Stimulated activated naive CD8-positive, alpha-beta T cell treated with anti-CD3 and anti-CD28 coated beads, Interleukin-15, Interleukin-2, amounts not matched to agents 100 U/mL and 50 U/mL, for 24 hours (primary cell): ENCODE results near the gene SLC10A7.

Experiments
- ATAC-seq: fragments of 150-1000 bp; cut with Tn5 transposase; one replicate; pipeline ENCODE4 v1.10.0; 2021
- DNase-seq: peaks from one replicate; pipeline ENCODE4 v3.0.0; 2021

SLC10A7 gene, protein sequence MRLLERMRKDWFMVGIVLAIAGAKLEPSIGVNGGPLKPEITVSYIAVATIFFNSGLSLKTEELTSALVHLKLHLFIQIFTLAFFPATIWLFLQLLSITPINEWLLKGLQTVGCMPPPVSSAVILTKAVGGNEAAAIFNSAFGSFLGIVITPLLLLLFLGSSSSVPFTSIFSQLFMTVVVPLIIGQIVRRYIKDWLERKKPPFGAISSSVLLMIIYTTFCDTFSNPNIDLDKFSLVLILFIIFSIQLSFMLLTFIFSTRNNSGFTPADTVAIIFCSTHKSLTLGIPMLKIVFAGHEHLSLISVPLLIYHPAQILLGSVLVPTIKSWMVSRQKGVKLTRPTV

DNA sequence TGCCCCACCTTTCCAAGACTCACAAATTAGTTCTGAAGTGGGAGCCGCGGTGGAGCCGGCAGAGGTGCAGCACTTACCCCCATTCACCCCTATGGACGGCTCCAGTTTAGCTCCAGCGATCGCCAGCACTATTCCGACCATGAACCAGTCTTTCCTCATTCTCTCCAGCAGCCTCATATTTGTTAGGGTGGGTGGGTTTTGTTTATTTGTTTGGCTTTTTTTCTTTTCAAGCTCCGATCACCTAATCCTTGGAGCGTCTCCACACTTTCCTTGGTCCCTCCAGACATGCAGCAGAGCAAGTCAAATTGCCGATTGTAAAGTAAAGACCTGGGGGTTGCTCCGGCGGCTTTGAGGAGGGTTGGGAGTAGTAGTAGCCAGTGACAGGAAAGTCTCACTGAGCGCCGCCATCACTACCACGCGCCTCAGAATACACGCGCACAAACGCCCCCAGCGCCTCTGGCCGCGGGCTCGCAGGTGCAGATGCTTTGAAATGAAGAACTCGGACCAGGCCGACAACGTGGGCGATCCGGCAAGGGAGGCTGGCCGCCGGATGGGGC lies at the start of gene SLC10A7:
SLC10A7 (minus strand) TSS at position 400 of the 557 bp plus-strand sequence; CDS start at position 177, 223 bp downstream.
- ATAC-seq, result peak; percentile 83

DNA sequence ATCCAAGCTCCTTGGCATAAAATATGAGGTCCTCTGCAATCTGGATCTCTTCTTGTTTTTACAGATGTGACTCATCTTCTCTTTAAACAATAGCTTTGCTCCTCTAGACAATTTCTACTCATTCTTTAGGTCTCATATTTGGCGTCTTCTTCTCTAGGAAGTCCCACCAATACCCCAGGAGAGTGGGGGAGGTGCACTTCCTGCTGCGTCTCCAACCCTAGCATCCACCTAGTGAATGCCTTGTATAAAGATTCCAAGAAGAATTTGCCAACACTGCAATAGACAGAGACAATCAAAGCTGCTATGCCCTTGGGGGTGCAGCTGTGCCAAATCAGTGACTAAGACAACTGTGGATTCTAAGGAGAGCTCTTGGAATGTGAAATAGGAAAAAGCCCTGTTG lies 45.7 kb upstream of the SLC10A7 start:
- ATAC-seq, result no peak
- DNase-seq, result no peak

More for the DNA sequence above, at the start of gene SLC10A7:
- peak; percentile 76 for DNase-seq

DNA sequence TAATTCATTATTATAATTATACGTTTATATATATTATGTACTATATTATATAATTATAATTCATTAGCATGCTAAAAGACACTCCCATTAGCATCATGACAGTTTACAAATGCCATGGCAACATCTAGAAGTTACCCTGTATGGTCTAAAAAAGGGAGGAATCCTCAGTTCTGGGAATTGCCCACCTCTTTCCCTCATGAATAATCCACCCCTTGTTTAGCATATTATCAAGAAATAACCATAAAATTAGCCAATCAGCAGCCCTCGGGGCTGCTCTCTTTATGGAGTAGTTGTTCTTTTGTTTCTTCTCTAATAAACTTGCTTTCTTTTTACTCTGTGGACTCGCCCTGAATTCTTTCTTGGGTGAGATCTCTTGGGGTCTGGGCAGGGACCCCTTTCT lies 42.8 kb upstream of the SLC10A7 start:
- DNase-seq (no peak), ATAC-seq (no peak)

DNA sequence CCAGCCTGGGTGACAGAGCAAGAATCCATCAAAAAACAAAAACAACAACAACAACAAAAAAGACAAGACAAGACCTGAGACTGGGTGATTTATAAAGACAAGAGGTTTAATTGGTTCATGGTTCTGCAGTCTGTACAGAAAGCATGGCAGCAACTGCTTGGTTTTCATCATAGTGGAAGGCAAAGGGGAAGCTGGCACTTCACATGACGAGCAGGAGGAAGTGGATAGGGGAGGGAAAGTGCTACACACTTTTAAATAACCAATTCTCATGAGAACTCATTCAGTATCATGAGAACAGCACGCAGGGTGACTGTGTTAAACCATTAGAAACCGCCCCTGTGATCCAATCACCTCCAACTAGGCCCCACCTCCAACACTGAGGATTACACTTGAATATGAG lies 28.4 kb upstream of the SLC10A7 start:
- DNase-seq (no peak), ATAC-seq (no peak)

DNA sequence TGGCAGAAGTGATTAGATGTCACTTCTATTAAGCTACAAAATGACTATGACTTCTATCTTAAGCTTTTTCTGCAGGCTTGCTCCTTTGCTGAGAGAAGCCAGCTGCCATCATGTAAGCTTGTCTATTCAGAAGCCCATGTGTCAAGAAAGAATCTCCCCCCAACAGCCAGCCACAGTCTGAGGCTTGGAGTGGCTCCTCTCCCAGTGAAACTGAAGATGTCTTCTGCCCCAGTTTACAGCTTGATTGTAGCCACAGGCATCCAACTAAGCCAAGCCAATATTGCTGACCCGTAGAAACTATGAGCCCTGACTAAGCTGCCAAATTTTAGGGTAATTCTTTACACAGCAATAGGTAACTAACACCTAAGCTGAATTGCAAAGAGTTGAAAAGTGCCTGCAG lies 26.7 kb upstream of the SLC10A7 start:
- DNase-seq (no peak), ATAC-seq (no peak)

DNA sequence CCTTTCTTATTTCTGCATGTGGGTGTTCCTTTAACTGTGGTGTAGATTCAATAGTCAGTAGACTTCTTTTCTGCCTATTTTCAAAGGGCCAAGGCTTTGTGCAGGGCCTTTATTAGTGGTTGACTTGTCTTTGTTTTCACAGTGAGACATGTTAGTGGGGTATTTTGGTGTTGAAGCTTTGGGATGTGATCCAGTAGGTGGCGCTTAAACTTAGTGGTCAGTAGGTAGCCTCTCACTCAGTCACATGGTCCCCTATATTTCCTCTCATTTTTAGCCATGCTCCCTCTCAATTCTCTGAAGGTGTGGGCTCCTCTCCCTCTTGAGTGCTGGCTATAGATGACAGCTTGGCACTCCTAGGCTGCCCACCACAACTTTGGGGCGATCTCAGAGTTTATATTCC lies 23.4 kb upstream of the SLC10A7 start:
- DNase-seq (no peak), ATAC-seq (no peak)

DNA sequence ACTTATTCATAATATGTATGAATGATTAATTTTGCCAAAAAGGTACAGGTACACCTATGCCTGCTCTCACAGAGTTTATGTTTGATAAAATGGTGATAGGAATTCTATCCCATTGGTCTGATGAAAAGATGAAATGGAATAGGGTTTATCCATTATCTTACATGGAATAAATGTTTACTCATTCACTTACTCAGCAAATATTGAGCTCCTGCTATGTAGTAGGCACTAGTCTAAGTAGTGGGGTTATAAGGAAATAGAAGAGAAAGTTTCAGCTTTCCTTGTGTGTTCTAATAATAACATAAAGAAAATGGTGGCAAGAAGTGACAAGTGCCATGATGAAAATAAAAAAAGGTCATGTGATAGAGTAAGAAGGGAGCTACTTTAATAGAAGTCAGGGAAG lies 12.4 kb upstream of the SLC10A7 start:
- ATAC-seq, result no peak
- no peak for DNase-seq

DNA sequence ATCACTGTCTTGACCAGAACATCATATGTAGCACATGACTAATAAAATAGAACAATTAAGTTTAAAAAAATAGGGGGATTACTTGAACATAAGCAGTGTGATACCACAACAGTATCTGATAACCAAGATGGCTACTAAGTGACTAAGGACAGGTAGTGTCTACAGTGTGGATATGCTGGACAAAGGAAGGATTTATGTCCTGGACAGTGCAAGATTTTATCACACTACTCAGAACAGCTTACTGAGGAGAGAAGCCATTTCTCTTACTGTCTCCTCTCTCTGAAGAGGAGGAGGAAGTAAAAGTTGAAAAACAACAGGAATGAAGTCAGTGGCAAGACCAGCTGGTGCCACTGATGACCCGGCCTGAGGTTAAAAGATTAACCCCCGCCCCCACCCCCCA lies 4.0 kb upstream of the SLC10A7 start:
- DNase-seq (no peak), ATAC-seq (no peak)

DNA sequence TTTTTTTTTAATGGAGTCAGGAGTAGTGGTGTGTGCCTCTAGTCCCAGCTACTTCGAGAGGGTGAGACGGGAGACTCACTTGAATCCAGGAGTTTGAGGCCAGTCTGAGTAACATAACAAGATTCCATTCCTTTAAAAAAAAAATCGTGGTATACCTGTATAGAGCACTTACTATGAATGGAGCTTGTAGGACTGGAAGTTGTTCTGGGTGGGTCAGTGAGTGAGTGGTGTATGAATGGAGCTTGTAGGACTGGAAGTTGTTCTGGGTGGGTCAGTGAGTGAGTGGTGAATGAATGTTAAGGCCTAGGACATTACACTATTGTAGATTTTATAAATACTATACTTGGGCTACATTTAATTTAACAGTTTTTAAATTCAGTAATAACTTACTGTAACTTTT lies 2.9 kb upstream of the SLC10A7 start:
- ATAC-seq (no peak), DNase-seq (no peak)

DNA sequence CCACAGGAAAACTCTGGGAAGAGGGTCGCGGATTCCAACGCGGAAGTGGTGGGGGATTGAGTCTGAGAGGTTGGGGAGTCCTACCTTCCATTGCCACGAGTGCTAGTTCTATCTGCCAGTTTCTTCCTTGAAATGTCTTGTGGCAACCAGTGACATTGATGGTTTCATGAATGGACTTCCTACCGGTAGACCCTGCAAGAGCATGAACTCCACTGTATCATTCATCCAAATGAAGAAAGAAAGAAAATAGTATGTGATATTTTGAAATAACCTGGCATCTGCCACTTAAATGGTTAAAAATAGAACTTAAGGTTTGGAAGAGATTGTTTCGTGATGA lies 1.1 kb upstream of the SLC10A7 start:
- DNase-seq (no peak), ATAC-seq (no peak)

DNA sequence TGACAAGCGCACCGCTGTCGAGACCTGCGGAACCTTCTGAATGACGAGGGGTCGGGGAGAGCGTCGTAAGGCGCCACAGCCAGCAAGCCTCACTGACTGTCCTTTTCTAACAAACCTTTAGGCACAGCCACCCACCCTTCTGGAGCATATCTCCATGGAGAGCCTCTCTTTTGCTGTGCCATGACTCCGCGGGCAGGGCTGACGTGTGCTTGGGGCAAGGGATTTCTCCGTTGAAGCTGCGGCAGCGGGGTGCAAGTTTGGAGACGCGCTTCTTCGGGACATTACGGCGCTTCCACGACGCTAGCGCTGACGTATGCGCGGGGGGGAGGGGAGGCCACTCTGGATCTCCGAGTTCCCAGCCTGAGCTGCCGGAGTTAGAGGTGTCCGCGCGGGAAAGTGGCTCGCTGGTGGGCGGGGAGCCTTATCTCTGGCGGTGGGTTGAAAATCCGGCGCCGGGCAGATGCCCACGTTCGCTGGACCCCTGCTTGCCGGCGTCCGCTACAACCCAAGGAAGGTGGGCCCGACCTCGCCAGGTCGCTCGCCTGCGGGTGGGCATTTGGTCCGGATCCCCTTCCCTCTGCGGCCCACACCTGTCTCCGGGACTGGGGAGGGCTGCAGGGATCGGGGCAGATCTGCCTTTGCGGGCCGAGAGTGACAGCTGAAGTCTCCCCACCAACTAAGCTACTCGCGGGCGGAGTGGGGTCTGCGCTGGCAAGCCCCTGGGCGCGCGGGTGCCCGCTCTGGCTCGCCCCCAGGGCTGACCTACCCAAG lies 543 bp upstream of the SLC10A7 start:
- ATAC-seq, result peak; percentile 86
- peak; percentile 91 for DNase-seq

DNA sequence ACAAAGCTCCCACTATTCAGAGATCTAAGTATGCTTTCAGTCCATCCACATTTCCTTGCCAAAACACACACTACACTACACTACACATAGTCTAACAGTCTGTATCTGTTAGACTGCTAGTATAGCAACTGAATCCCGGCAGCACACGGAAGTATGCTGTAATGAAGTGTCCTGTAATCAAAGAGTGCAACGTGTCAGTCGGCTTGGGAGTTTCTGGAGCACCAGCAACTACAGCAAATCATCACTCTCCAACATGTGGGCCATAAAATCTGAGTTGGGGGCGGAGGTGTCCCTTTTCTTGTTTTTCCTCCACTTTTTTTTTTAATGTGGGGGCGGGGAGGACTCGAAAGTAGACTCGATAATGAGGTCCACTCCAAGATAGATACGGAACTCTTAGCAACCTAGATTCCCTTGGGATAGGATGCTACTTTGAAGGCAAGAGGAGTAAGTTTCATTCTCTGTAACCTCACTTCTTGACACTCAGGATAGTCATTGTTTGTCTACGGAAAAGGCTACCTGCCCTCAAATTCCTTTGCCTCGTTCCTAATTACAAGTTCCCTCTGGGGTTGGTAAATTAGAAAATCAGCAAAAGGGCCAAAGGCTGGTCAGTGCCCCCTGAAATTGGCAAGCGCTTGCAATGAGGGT lies 722 bp downstream of the SLC10A7 start:
- DNase-seq (peak; percentile 23), ATAC-seq (peak; percentile 17)

DNA sequence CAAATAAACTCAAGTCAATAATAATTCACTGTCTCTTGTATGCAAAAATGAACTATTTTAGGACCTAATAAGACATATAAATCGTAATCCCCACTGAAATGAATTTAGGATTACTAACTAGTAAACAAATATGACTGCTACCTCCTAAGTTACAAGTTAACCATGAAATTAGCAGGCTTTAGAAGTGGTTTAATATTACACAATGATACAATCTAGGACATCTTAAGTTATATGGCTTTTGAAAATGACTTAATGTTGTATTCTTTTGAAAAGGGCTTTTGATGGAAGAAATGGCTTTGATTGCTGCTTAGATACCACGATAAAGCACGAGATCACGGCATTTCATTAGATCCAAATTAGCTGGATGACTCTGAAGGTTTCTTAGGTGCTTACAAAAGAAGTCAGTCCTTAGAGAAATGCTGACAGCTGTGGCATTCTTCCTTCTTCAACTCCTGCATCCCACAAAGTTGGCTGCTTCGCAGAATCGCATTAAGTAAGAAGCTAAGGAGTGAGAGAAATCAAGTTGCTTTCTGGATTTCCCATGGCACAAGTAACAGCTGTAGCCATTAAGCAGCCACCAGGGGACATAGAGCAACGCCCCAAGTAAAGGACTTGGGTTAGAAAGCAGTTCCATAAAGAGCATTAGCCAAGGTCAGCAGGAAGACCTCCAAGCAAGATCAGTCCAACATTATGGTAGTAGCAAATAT lies 6.9 kb downstream of the SLC10A7 start:
- ATAC-seq (no peak), DNase-seq (no peak)

DNA sequence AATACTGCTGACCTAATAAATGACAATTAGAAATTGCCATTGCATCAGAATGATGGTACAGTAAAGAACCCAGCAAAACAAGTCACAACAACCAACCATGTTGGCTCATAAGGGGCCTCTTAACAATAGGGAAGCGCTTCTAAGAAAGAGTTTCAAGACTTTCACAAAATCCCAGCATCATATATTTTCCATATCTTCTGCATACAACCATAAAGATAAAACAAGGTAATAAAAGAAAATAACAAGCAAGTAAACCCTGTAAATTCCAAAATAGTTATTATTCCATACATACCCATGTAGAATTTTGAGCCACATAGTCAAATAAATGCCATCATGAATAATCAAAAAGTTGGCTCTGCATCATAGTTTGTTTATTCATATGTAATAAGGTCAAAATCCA lies 8.2 kb downstream of the SLC10A7 start:
- DNase-seq, result no peak
- no peak for ATAC-seq

DNA sequence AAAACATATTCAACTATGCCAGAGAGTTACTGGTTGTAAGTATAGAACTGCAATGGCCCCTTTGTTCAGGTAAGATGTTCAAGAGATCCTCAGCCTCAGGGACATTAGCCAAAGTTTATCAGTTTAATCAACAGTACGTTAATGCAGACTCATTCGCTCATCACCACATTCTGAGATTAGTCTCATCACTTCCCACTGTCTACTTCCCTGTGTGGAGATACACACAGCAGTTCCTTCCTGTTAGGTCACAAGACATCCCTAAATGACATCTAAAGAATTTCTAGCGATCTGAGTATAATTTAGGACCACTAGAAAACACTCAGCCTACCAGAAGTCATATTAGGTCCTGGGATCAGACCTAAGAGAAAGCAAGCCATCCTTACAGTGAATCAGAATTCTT lies 10.4 kb downstream of the SLC10A7 start:
- no peak for ATAC-seq
- no peak for DNase-seq

DNA sequence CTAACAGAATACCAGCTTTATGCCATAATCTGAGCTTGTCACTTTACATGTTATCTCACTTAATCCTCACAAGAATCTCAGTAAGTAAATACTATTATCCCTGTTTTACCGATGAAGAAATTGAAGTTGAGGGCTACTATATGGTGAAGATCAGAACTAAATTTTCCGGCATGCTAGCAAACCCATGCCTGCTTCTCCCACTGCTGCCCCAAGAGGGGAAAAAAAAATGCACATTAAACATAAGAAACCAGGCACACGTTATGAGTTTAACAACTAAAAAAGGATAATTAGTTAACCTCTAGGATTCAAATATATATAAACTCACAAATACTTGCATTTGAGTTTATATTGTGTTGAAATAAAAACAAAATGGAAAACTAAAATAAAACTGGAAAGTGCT lies 10.8 kb downstream of the SLC10A7 start:
- DNase-seq (no peak), ATAC-seq (no peak)

DNA sequence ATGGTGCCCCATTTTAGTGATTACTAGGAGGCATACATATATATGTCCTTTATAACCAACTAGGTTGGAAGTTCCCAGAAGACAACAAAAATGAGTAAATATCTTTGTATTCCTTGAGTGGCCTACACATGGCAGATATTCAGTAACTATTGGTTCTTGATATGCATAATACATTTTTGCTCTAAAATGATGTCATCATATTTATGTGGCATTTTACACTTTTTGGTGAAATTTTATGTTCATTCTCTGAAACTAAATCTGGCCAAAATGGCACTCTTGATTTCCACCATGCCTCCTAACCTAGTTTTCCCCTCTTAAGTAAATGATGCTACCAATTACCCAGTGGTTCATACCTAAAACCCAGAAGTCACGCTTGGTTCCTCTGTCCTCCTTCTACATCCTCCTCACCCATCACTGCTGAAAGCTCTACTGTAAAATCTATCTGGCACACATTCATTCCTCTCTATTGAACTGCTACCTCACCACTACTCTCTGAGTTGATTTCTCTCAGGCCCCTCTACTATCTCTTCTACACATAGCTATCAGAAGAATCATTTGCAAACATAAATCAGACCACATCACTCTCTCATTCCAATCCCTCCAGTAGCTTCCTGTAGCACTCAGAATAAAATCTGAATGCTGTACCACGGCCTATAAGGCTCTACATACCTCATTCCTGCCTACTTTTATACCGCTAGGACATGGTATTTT lies 13.4 kb downstream of the SLC10A7 start:
- DNase-seq (no peak), ATAC-seq (no peak)

DNA sequence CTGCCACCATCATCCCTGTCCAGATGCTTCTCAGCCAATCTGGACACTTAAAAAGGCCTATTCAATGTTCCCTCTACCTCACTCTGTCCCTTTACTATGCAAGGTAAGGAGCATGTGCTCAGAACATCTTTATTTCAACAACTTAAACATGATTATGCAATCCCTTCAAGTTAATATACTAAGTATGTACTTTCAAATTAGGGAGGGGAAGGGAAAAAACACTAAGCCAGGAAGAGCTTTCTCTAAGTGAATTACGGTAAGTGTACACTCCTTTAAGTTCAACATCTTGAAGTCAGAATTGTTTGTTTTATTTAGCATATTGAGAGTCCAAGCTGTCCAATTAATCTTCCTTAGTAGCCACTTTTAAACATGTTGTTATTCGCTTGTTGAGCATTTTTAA lies 14.1 kb downstream of the SLC10A7 start:
- DNase-seq (no peak), ATAC-seq (no peak)

DNA sequence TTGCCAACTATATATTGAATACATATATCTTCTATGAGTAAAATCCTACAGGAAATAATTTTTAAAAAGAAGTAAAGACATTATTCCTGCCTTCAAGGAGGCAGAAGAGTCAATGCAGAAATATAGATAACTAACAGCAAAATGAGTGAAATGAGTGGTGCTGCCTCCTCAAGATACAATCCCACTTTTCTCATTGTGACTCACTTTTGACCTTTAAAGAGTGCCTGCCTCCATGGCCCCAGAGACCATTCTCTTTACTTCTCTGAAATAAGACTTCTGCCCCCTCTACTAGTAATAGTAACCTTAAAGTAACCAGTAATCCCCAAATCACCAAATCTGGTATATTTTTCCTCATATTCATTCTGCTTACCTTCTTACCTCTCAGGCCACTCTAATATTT lies 15.5 kb downstream of the SLC10A7 start:
- no peak for DNase-seq
- peak; percentile 73 for ATAC-seq

DNA sequence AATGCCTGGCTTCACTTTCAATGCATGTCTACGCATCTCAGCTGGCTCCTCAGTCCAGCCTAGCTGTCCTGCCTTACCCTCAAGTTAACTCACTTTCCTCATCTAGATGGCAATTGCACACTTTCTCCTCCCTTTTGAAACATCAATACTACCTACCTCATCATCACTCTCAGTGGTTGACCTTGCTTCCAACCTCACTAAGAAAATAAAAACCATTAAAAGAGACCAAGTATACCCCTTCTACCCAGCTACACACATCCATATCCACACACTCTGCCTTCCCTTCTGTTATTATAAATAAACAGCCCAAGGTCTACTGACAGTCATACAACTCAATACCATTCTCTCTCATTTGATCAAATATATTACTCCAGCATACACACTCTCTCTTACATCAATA lies 21.5 kb downstream of the SLC10A7 start:
- no peak for DNase-seq
- ATAC-seq, result no peak

DNA sequence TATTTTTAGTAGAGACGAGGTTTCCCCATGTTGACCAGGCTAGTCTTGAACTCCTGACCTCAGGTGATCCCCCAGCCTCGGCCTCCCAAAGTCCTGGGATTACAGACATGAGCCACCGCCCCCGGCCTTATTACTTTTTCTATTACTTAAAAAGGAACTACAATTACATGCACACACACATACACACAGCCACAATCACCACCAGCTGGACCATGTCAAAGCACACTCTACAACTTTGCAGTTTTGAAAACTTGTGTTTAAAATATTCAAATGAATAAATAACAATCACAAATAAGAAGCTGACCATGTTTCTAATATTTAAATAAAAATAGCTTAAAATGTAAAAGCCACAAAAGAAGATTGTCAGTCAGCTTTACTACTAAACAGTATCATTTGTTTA lies 23.4 kb downstream of the SLC10A7 start:
- ATAC-seq (no peak), DNase-seq (no peak)

DNA sequence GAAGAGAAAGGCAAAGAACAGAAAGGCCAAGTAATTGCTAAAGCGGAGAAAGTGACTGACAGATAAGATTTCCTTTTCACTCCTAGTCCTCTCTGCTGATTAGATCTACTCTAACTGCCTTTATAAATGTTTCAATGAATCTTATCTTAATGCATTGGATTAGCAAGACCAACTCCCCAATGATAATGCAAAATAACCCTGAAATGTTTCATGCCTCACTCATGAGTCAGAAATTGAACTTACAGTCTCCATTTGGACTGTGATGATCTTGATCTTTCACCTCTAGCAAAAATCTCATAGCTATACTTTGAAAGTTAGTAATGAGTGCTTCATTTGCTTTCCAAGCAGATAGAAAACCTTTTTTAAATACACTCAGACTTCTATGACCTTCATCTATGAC lies 26.5 kb downstream of the SLC10A7 start:
- ATAC-seq (peak; percentile 59), DNase-seq (no peak)
